ENCODE data around the gene AHCYL2. TPM values are rescaled to one million over a fixed set of nuclear protein-coding genes. Genes with fewer than 3 reads are reported as not detected.

AHCYL2 gene
- total and polyA plus RNA-seq, 9 donors: 8.7 to 25.8 (median 17.2) TPM

DNA sequence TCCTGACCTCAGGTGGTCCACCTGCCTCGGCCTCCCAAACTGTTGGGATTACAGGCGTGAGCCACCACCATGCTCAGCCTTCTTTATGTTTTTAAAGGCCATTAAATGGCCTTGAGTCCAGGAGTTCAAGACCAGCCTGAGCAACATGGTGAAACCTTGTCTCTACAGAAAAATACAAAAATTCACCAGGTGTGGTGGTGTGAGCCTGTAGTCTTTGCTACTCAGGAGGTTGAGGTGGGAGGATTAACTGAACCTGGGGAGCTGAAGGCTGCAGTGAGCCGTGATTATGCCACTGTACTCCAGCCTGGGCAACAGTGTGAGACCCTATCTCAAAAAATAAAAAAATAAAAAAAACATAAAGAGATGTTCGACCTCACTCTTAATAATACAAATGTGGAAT, 25.4 kb upstream of the AHCYL2 start:
- no peaks in the 10 kb centered on the region for H3K27me3 ChIP-seq
- intact Hi-C loops (cut with DNase I): no loop called here
- no peaks in the 10 kb centered on the region for H3K9me3 ChIP-seq
- H3K4me1 ChIP-seq (ENCODE audit: insufficient read depth): no peaks in the 10 kb centered on the region
- WGBS, 3 donors: 95 to 98% (median 95%) methylated on average over 4 of the region's 4 CpGs
- no peak overlapping the region for H3K4me3 ChIP-seq
- no peak overlapping the region for H3K27ac ChIP-seq
- H3K36me3 ChIP-seq: no peaks in the 10 kb centered on the region
- TF ChIP-seq POLR2A (IDR thresholded peaks at IDR 0.05) (no peak), EP300 (IDR thresholded peaks at IDR 0.05) (no peak), CTCF (IDR thresholded peaks at IDR 0.05) (no peak)
- no peak for DNase-seq

GRCh38 chr7:129202058-129202777, 22.6 kb upstream of the AHCYL2 start:
- 89 to 94% (median 93%) methylated on average over 8 of the region's 8 CpGs for WGBS, 3 donors
- DNase-seq: no peak
- no peaks in the 10 kb centered on the region for H3K4me1 ChIP-seq (ENCODE audit: insufficient read depth)
- intact Hi-C loops (cut with DNase I): no loop called here
- H3K4me3 ChIP-seq: no peak overlapping the region
- H3K9me3 ChIP-seq: no peaks in the 10 kb centered on the region
- no peak overlapping the region for H3K27ac ChIP-seq
- no peak for TF ChIP-seq EP300 (IDR thresholded peaks at IDR 0.05)
- no peaks in the 10 kb centered on the region for H3K36me3 ChIP-seq
- no peaks in the 10 kb centered on the region for H3K27me3 ChIP-seq

DNA sequence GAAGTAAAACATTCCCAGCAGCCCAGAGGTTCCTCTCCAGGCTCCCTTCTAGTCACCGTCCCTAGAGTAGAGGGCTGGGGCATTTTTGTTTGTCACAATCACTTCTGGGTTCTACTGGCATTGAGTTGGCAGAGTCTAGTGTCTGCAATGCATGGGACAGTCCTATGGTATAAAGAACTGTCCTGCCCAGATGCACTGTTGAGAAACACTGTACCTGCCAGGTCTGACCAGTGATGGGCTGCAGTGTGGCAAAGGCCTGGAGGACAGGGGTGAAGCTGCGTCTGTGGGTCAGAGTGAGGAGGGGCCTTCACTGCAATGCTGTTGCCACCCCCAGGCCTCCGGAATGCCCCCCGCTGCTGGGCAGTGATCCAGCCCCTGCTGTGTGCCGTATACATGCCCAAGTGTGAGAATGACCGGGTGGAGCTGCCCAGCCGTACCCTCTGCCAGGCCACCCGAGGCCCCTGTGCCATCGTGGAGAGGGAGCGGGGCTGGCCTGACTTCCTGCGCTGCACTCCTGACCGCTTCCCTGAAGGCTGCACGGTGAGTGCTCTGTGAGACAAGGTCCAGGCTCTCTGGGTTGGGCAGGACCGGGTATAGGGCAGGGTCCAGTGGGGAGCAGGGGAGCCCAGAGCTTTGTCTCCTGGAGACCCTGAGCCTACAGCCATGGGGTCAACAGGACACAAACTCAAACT, 21.6 kb upstream of the AHCYL2 start:
- Histone ChIP-seq H3K36me3 (no peaks in the 10 kb centered on the region), H3K27me3 (no peaks in the 10 kb centered on the region), H3K9me3 (no peaks in the 10 kb centered on the region), H3K27ac (no peak overlapping the region), H3K4me3 (no peak overlapping the region), H3K4me1 (ENCODE audit: insufficient read depth) (no peaks in the 10 kb centered on the region)
- 87 to 89% (median 88%) methylated on average over 13 to 14 of the region's 14 CpGs for WGBS, 3 donors
- TF ChIP-seq EP300 (IDR thresholded peaks at IDR 0.05): no peak
- no peak for TF ChIP-seq POLR2A (IDR thresholded peaks at IDR 0.05)
- no peak for TF ChIP-seq CTCF (IDR thresholded peaks at IDR 0.05)
- DNase-seq: no peak
- intact Hi-C loops (cut with DNase I): no loop called here

DNA sequence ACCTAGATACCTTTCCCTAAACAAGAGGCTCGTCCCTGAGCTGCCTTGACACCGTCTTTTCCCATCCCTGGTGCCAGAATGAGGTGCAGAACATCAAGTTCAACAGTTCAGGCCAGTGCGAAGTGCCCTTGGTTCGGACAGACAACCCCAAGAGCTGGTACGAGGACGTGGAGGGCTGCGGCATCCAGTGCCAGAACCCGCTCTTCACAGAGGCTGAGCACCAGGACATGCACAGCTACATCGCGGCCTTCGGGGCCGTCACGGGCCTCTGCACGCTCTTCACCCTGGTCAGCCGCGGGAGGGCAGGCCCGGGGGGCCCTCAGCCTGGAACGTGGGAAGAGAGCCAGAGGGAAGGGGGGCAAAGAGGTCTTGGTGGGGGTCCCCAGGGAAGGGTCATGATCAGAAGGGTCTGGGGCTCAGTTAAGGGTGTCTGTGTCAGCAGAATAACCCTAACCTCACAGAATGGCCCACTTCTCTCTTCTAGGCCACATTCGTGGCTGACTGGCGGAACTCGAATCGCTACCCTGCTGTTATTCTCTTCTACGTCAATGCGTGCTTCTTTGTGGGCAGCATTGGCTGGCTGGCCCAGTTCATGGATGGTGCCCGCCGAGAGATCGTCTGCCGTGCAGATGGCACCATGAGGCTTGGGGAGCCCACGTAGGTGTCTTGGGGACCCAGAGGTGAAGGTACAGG, 19.6 kb upstream of the AHCYL2 start:
- WGBS, 3 donors: 86 to 91% (median 88%) methylated on average over 29 of the region's 29 CpGs
- TF ChIP-seq POLR2A (IDR thresholded peaks at IDR 0.05): no peak
- no peak for TF ChIP-seq CTCF (IDR thresholded peaks at IDR 0.05)
- TF ChIP-seq EP300 (IDR thresholded peaks at IDR 0.05): no peak
- Histone ChIP-seq H3K27me3 (no peaks in the 10 kb centered on the region), H3K4me3 (no peak overlapping the region), H3K27ac (no peak overlapping the region), H3K9me3 (no peaks in the 10 kb centered on the region), H3K4me1 (ENCODE audit: insufficient read depth) (no peaks in the 10 kb centered on the region), H3K36me3 (no peaks in the 10 kb centered on the region)
- DNase-seq: no peak
- intact Hi-C loops (cut with DNase I): no loop called here

Data from ovary (tissue), 9 donors.